ENCODE results near the gene APIP.
A peak's percentile ranks its signal among the peaks of the same experiment; 100 is the strongest.

Gene APIP

GRCh38 chr11:34877375-34877975 lies 38.7 kb downstream of the APIP start:
- DNase-seq (ENCODE audit: low spot score) = no peak
- in situ Hi-C loops (cut with MboI; ENCODE audit: low pct_unique_long_range_greater_than_20kb, low sequenced_read_pairs, unreplicated experiment) = no loop called here
- TF ChIP-seq CTCF (IDR thresholded peaks at IDR 0.05; ENCODE audit: extremely low read depth, insufficient read depth, missing control alignments) = no peak

- in situ Hi-C loops (cut with MboI; ENCODE audit: low pct_unique_long_range_greater_than_20kb, low sequenced_read_pairs, unreplicated experiment) = no loop called here
- no peak for TF ChIP-seq CTCF (IDR thresholded peaks at IDR 0.05; ENCODE audit: extremely low read depth, insufficient read depth, missing control alignments)
- no peak for DNase-seq (ENCODE audit: low spot score)
Measured at GRCh38 chr11:34874202-34874601, 42.0 kb downstream of the APIP start.

GRCh38 chr11:34870548-34871196 lies 45.5 kb downstream of the APIP start:
- no peak for TF ChIP-seq CTCF (IDR thresholded peaks at IDR 0.05; ENCODE audit: extremely low read depth, insufficient read depth, missing control alignments)
- in situ Hi-C loops (cut with MboI; ENCODE audit: low pct_unique_long_range_greater_than_20kb, low sequenced_read_pairs, unreplicated experiment) = no loop called here
- no peak for DNase-seq (ENCODE audit: low spot score)

GRCh38 chr11:34869425-34869824 lies 46.8 kb downstream of the APIP start:
- TF ChIP-seq CTCF (IDR thresholded peaks at IDR 0.05; ENCODE audit: extremely low read depth, insufficient read depth, missing control alignments) = peak; percentile 18
- in situ Hi-C loops (cut with MboI; ENCODE audit: low pct_unique_long_range_greater_than_20kb, low sequenced_read_pairs, unreplicated experiment) = no loop called here
- no peak for DNase-seq (ENCODE audit: low spot score)

- DNase-seq (ENCODE audit: low spot score) = no peak
- TF ChIP-seq CTCF (IDR thresholded peaks at IDR 0.05; ENCODE audit: extremely low read depth, insufficient read depth, missing control alignments) = no peak
- in situ Hi-C loops (cut with MboI; ENCODE audit: low pct_unique_long_range_greater_than_20kb, low sequenced_read_pairs, unreplicated experiment) = no loop called here
Measured at GRCh38 chr11:34866375-34866774, 49.8 kb downstream of the APIP start.

- TF ChIP-seq CTCF (IDR thresholded peaks at IDR 0.05; ENCODE audit: extremely low read depth, insufficient read depth, missing control alignments) = no peak
- in situ Hi-C loops (cut with MboI; ENCODE audit: low pct_unique_long_range_greater_than_20kb, low sequenced_read_pairs, unreplicated experiment) = no loop called here
- DNase-seq (ENCODE audit: low spot score) = no peak
Measured at GRCh38 chr11:34865261-34865660, 50.9 kb downstream of the APIP start.

Data from GM13977 (cell line).